Neural cell (in vitro differentiated cells): ENCODE data around the gene ATG4D. TPM values are rescaled to one million over a fixed set of nuclear protein-coding genes. Genes with fewer than 3 reads are reported as not detected.

Source experiments
- H2AFZ ChIP-seq: fragments of 200-600, 300-800 bp; sonication (generic), shearing (Covaris generic); 2 replicates; pipeline ENCODE4 v1.6.0; 2014; ENCODE audit warnings: low read depth, mild to moderate bottlenecking, antibody characterized with exemption, low read length, moderate library complexity
- H3F3A ChIP-seq: fragments of 200-600 bp; shearing (Covaris generic); 2 replicates; pipeline ENCODE4 v1.6.1; 2016; ENCODE audit warnings: mild to moderate bottlenecking, moderate library complexity, mixed read lengths, antibody characterized with exemption, low read length; ENCODE audit not compliant: insufficient read depth, poor library complexity, severe bottlenecking
- H3K27ac ChIP-seq: fragments of 200-600, 300-800 bp; sonication (generic), shearing (Covaris generic); 2 replicates; pipeline ENCODE4 v1.5.1; 2014; ENCODE audit warnings: mild to moderate bottlenecking, low read length, moderate library complexity
- H3K27me3 ChIP-seq: fragments of 300-800, 200-600 bp; sonication (generic), shearing (Covaris generic); 2 replicates; pipeline ENCODE4 v1.6.0; 2014; ENCODE audit warnings: mild to moderate bottlenecking, low read depth, low read length, moderate library complexity; ENCODE audit not compliant: insufficient read depth
- H3K36me3 ChIP-seq: fragments of 300-800, 200-600 bp; sonication (generic), shearing (Covaris generic); 2 replicates; pipeline ENCODE4 v1.5.1; 2014; ENCODE audit warnings: mild to moderate bottlenecking, antibody characterized with exemption, low read length, moderate library complexity; ENCODE audit not compliant: insufficient read depth
- H3K4me2 ChIP-seq: fragments of 300-800, 200-600 bp; sonication (generic), shearing (Covaris generic); 2 replicates; pipeline ENCODE4 v1.6.0; 2014; ENCODE audit warnings: mild to moderate bottlenecking, low read length
- H3K4me3 ChIP-seq: fragments of 300-800, 200-600 bp; sonication (generic), shearing (Covaris generic); 2 replicates; pipeline ENCODE4 v1.5.1; 2014; ENCODE audit warnings: mild to moderate bottlenecking, low read length, moderate library complexity
- H3K79me2 ChIP-seq: fragments of 200-600 bp; shearing (Covaris generic); replicated peaks from 2 replicates; pipeline ENCODE4 v1.6.0; 2014; ENCODE audit warnings: mild to moderate bottlenecking, low read length, moderate library complexity; ENCODE audit not compliant: insufficient read depth
- H3K9ac ChIP-seq: fragments of 300-800, 200-600 bp; sonication (generic), shearing (Covaris generic); 2 replicates; pipeline ENCODE4 v1.6.1; 2016; ENCODE audit warnings: mild to moderate bottlenecking, low read length, mixed read lengths
- H3K9me2 ChIP-seq: fragments of 200-600 bp; shearing (Covaris generic); 2 replicates; pipeline ENCODE4 v1.6.1; 2016; ENCODE audit warnings: mild to moderate bottlenecking, low read length, mixed read lengths; ENCODE audit not compliant: insufficient read depth
- H3K9me3 ChIP-seq: fragments of 200-600, 300-800 bp; sonication (generic), shearing (Covaris generic); 2 replicates; pipeline ENCODE4 v1.6.1; 2016; ENCODE audit warnings: mild to moderate bottlenecking, mixed run types, low read length, moderate library complexity, mixed read lengths
- H4K20me1 ChIP-seq: fragments of 200-600 bp; shearing (Covaris generic); 2 replicates; pipeline ENCODE4 v1.6.1; 2016; ENCODE audit warnings: mild to moderate bottlenecking, mixed run types; ENCODE audit not compliant: insufficient read depth
- CTCF ChIP-seq: fragments of 450-650 bp; IDR thresholded peaks from 2 replicates; pipeline ENCODE4 v1.5.1; 2014; ENCODE audit warnings: antibody characterized with exemption, mild to moderate bottlenecking, moderate library complexity; ENCODE audit not compliant: poor library complexity, severe bottlenecking
- EP300 ChIP-seq: fragments of 450-650 bp; conservative IDR thresholded peaks from 2 replicates; pipeline ENCODE4 v1.6.1; 2014; ENCODE audit warnings: antibody characterized with exemption, mild to moderate bottlenecking, moderate library complexity; ENCODE audit not compliant: poor library complexity, severe bottlenecking
- EZH2 ChIP-seq: fragments of 200-600, 300-800 bp; shearing (Covaris generic), sonication (generic); IDR thresholded peaks from 2 replicates; pipeline ENCODE4 v1.6.1; 2014; ENCODE audit warnings: antibody characterized with exemption, low read length, borderline replicate concordance, mild to moderate bottlenecking; ENCODE audit not compliant: insufficient read depth, poor library complexity, severe bottlenecking
- MXI1 ChIP-seq: fragments of 450-650 bp; conservative IDR thresholded peaks from 2 replicates; pipeline ENCODE4 v1.6.1; 2014; ENCODE audit warnings: antibody characterized with exemption, mild to moderate bottlenecking; ENCODE audit not compliant: poor library complexity, severe bottlenecking
- POLR2AphosphoS5 ChIP-seq: IDR thresholded peaks from 2 replicates; pipeline ENCODE4 v1.6.1; 2012
- RAD21 ChIP-seq: fragments of 450-650 bp; conservative IDR thresholded peaks from 2 replicates; pipeline ENCODE4 v1.6.1; 2014; ENCODE audit warnings: antibody characterized with exemption, mild to moderate bottlenecking, moderate library complexity
- REST ChIP-seq: IDR thresholded peaks from 2 replicates; pipeline ENCODE4 v1.6.1; 2012; ENCODE audit warnings: borderline replicate concordance
- SMC3 ChIP-seq: fragments of 450-650 bp; conservative IDR thresholded peaks from 2 replicates; pipeline ENCODE4 v1.6.1; 2014; ENCODE audit warnings: antibody characterized with exemption, mild to moderate bottlenecking, moderate library complexity; ENCODE audit not compliant: poor library complexity
- TAF1 ChIP-seq: IDR thresholded peaks from 2 replicates; pipeline ENCODE4 v1.6.1; 2012; ENCODE audit warnings: low read depth
- polyA plus RNA-seq: library from polyadenylated mRNA; depleted of rRNA; stranded (reverse); fragments of >200 nt; gene quantifications from 2 replicates; pipeline ENCODE4 v1.2.3, GENCODE V29; 2014

The ATG4D gene
- polyA plus RNA-seq, 1 donor from 2014 or later = 50.2 TPM

- H3K79me2 ChIP-seq = peaks cover 16% of the 10 kb centered on the region
- no peaks in the 10 kb centered on the region for H3F3A ChIP-seq
- H3K27ac ChIP-seq = no peak overlapping the region
- H3K36me3 ChIP-seq = no peaks in the 10 kb centered on the region
- H2AFZ ChIP-seq = no peak overlapping the region
- no peaks in the 10 kb centered on the region for H3K9me3 ChIP-seq
- H3K9me2 ChIP-seq = no peaks in the 10 kb centered on the region
- peak overlapping the region; percentile 83 for H3K9ac ChIP-seq
- H4K20me1 ChIP-seq = no peaks in the 10 kb centered on the region
- no peaks in the 10 kb centered on the region for H3K27me3 ChIP-seq
- peak overlapping the region; percentile 85 for H3K4me2 ChIP-seq
- peak overlapping the region; percentile 94 for H3K4me3 ChIP-seq
- TF ChIP-seq REST = no peak
- TF ChIP-seq RAD21 = no peak
- no peak for TF ChIP-seq TAF1
- TF ChIP-seq CTCF = no peak
- no peak for TF ChIP-seq MXI1
- no peak for TF ChIP-seq POLR2AphosphoS5
- TF ChIP-seq EZH2 = no peak
- TF ChIP-seq EP300 = no peak
- no peak for TF ChIP-seq SMC3
Observed at GRCh38 chr19:10544242-10544752, 593 bp downstream of the ATG4D start.

GRCh38 chr19:10544753-10545251, 1.1 kb downstream of the ATG4D start:
- Histone ChIP-seq H3K79me2 (peaks cover 16% of the 10 kb centered on the region), H4K20me1 (no peaks in the 10 kb centered on the region), H3K27ac (no peak overlapping the region), H3K9me3 (no peaks in the 10 kb centered on the region), H3K36me3 (no peaks in the 10 kb centered on the region), H3K4me2 (peak overlapping the region; percentile 85), H3K4me3 (peak overlapping the region; percentile 94), H3K27me3 (no peaks in the 10 kb centered on the region), H3K9me2 (no peaks in the 10 kb centered on the region), H3K9ac (peak overlapping the region; percentile 83), H2AFZ (no peak overlapping the region), H3F3A (no peaks in the 10 kb centered on the region)
- TF ChIP-seq TAF1 = no peak
- no peak for TF ChIP-seq REST
- TF ChIP-seq EP300 = no peak
